Endothelial cell of hepatic sinusoid (primary cell): ENCODE measurements around the gene SPSB1.

Experiments
- in situ Hi-C: cut with HindIII; loops from 2 replicates; pipeline ENCODE4 v1.10.0; 2017; ENCODE audit warnings: low sequenced_read_pairs

The SPSB1 gene

DNA sequence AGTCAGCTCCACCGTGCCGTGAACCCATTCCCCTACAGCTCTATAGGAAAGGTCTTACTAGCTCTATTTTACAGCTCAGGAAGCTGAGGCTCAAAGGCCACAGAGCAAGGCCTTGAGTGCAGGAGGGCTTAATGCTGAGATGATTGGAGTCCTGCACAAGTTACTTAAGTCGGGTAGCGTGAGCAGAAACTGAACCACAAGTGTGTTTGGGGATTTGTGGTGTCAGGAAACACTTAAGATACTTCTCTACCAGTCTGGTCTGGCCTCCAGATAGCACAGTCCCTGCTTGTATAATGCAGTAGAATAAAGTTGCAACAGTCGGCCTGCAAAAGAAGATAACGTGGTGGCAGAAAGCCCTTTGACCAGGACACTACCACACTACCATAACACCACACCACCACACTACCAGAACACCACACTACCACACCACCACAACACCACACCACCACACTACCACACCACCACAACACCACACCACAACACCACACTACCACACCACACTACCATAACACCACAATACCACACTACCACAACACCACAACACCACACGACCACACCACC is 118.1 kb downstream of the SPSB1 start:
- in situ Hi-C loops: no loop called here

GRCh38 chr1:9413071-9413876 is 120.6 kb downstream of the SPSB1 start:
- in situ Hi-C loops: no loop called here

- in situ Hi-C loops: no loop called here
Measured at GRCh38 chr1:9413877-9414213, 121.2 kb downstream of the SPSB1 start.

- in situ Hi-C loops: no loop called here
Measured at GRCh38 chr1:9416506-9416905, 123.8 kb downstream of the SPSB1 start.

DNA sequence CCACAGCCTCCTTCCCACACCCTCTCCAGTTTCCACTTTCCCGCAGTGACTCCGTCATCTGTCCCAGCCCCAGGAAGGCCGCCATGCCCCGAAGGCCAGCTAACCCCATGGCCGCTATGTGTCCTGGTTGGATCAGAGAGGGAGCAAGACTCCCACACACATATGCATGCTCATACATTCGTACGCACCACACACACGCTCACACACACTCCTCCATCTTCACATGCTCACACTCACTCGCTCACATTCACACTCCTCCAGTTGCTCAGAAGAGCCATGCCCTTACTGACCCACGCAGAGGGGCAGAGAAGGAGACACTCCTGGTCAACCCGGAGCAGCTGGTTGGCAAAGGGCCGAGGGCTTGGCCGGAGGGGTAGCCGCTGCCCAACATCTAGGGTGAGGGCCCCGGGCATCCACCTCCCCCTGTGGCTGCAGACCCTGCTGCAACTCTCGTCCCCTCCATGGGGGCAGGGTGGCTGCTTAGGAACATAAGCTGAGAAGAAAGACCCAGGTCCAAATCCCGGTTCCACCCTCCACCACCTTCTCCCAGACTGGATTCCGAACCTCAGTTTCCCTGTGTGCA is 124.3 kb downstream of the SPSB1 start:
- in situ Hi-C loops: no loop called here

GRCh38 chr1:9417695-9418094 is 125.0 kb downstream of the SPSB1 start:
- in situ Hi-C loops: no loop called here

GRCh38 chr1:9418851-9419250 is 126.2 kb downstream of the SPSB1 start:
- in situ Hi-C loops: no loop called here
